NCI-H748 (cell line): ENCODE results near the gene TMEM163.
"Not testable (repeated sequence)": the region's sequence is repeated elsewhere in the genome, so short reads cannot be mapped to it uniquely, and the experiment has no call there.

ENCODE experiments used
- DNase-seq: peaks from one replicate; lab custom pipeline; 2025; ENCODE audit not compliant: unreplicated experiment; lab: John Stamatoyannopoulos, UW

Gene TMEM163

DNA sequence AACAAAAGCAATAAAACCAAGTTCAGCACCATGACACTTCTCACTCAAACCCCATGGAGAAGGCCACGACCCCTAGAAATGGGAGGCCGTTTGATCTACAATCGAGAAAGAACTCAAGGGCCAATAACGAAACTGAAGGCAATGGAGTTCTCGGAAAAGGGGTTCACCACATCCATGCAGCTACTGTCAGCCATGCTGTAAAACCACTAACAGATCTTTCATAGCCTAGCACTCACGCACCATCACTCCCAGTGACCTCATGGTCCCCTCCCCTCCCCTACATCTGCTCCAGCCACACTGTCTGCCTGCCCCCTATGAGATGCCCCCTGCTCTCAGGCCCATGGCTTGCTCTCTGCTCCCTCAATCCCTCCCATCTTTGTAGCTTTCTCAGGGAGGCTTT, 135.3 kb downstream of the TMEM163 start:
- no peak for DNase-seq

DNA sequence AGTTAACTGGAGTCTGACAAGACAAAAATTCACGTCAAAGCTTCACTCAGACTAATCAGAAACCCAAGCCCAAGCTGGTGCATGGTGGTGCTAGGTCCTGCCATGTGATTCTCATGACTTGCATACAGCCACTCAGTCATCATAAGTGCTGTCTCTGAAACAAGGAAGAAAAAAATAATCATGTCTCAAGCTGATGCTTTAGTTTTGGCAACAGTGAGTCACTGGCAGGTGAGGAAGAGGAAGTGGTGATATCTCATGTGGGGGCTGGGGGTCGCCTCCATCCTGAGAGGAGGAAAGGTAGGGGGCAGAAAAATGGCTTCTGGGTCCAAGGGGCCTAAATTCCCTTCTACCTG, 136.3 kb downstream of the TMEM163 start:
- DNase-seq = no peak

DNA sequence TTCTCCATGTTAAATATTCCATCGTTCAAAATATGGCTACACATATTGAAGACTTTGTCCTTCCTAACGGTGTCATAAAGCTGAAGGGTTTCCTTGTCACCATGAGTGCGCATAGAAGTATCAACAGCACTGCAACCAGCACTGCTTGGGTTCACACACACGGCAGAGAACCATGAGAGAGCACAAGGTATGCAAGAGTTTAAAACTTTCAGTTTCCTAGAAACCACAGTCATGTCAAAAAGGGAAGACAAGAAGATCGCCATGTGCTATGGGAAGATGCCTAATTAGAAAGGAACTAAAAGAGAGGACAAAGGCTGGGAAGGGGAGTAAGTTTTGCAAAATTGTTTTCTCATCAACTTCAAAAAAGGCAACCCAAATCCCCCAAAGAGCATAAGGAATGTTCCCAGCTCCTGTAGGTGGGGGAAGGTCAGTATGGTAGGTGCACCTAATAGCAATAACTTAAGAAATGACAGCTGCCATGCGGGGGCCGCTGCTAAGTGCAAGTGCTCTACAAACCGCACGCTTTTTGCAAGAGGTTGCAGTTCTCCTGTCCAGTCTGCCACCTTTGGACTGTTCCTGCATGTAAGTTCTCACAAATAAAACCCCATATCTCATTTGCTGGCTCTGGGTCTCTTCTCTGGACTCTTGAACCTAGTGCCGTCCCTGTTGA, 136.8 kb downstream of the TMEM163 start:
- no peak for DNase-seq

DNA sequence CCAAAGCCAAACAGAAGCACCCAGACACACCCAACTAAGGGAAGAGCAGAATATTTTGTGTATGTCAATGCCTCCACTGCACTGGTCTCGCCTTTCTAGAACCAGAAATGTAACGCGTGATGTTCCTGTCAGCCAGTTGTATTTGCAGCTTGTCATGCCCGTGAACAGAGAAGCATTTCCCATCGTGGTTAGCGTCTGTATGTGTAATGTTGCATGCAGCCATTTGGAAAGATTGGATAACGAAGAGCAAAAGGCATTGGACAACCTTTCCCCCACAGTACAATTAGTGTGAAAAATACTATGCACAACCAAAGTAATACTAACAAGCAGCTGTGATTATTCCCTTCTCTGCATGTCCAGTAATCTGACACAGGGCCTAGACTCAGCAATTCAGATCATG, 140.5 kb downstream of the TMEM163 start:
- DNase-seq = no peak

DNA sequence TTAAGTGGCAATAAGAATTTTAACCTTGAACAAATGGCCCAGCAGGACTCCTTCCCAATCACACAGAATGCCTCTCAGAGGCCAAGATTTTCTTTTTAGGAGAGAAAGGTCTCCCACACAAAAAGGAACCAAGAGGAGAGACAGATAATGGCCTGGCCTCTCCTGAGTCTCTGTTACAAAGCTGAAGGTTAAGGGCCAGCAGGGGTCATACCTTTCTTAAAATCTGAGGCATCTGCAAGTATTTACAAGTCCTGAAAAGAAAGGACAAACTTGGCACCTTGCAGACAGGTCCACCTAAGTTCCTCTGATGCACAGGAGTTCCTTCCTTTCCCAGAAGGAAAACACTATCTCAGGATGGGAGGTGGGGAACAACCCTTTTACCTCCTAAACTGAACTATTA, 142.3 kb downstream of the TMEM163 start:
- DNase-seq = no peak

DNA sequence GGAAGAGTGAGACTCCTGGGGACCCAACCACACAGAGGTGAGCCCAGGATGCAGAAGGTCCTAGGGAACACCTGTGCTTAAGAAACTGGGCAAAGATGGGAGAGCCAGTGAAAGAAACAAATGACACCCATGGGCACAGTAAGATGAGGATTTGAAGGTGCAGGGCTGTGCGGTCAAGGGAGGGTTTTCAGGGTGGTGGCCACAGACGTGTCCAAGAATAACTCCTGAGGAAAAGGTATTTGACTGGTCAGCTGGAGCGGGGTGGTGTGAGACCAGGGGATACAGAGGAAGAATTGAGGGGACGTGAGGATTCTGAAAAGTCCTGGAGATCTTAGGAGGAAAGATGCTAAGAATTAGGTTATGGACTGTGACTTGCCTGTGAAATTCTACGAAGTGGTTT, 142.9 kb downstream of the TMEM163 start:
- no peak for DNase-seq

DNA sequence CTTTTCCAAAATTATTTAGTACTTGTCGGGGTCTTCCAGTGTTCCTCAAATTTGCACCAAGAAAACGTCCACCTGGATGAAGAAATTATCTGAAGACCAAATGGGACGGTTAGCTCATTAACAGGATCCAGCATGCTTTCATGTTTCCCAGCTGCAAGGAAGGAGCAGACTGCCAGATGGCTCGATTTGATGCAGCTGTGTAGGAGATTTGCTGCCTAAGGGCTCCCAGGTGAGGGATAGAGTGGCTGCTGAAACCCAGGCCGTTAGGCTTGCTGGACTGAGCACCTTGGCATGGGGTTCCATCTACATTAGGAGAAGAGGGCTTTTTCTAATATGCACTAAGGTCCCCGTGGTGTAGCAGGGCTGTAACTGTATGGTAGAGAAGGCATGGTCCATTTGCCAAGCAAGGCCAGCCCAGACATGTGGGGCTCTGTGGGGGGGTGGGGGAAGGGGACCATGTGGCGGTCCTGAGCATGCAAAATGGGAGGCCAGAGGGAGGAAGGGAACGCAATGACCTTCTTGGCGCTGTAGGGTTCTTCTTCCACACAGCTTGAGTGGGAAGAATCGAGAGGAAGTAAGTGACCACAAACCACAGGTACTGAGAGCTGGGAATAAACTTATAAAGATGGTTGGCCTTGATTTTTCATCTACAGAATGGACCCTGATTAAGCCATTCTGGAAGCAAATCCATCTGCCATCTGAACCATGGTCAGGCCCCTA, 144.0 kb downstream of the TMEM163 start:
- DNase-seq = no peak

DNA sequence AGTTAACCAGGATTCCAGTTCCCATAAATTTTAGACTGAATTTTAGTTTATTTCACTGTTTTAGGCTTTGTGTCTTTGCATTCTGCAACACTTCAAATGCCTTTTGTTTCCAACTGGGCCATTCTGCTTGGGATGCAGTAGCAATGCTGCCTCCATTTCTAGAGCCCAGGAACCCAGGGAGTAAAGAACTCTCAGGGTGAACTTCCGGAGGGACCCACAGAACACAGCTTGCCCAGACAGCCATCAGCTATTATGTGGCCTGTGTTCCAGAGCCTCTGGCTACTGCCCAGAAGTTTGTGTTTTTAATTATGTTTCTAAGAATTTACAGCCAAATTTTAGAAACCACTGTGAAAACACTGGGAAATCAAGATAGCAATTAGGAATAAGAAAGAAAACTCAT, 145.1 kb downstream of the TMEM163 start:
- DNase-seq = no peak

DNA sequence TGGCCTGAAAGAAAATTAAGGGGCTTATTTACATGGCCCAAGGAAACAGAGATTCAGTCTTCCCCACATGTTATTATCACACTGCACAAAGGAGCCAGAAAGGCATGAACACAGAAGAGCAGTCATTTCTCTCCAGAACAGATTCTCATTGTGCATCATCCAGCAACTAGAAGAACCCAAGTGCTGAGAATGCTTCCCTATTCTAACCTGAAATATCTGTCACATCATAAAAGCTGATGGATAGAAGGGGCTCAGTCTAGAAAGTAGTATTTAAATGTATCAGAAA, 145.8 kb downstream of the TMEM163 start:
- DNase-seq = no peak

DNA sequence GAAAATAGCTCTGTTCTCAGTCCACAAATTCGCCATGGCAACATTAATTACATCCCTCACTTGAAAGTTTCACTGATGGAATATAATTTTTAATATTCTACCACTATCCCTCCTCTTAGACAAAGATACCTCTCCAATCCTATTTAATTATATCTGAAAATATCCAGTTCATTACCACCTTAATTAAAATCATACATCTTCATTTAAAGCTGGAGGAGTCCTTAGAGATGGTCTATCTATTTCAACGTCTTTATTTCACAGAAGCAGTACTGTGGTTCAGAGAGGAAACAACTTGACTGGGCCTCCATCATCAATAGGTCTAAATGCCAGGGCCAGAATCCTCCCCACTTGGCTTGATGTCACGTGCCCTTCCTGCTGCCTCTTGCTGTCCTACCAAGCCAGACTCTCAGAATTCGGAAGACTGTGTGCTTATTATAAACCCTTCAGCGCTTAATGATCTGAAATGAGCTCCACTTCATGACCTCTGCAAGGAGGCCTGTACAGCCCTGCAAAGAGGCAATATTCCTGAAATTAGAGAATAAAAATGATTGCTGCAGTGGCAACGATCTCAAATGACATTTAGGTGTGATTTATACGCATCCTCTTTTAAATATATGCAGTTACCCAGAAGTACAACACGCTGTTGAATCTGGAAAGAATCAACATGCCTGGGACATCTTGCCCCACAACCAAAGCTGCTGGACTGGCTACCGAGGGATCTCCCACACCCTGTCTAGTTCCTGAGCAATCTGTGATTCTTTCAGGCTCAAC, 146.3 kb downstream of the TMEM163 start:
- no peak for DNase-seq

DNA sequence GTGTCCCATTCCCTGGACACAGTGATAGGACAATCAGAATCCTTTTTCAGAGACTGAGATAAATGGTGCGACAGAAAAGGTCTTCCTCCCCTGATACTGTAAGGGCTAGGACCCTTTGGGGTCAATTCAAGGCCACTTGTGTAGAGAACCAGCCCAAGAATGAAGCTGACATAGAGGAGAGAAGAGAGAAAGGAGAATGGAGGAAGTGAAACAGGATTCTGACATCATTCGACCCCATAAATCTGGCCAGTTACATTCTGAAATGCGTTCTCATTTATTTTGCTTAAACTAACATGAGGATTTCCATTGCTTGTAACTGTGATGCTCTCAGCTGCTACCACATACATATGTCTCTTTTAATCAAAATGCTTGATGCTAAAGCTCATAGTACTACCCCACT, 148.1 kb downstream of the TMEM163 start:
- no peak for DNase-seq

DNA sequence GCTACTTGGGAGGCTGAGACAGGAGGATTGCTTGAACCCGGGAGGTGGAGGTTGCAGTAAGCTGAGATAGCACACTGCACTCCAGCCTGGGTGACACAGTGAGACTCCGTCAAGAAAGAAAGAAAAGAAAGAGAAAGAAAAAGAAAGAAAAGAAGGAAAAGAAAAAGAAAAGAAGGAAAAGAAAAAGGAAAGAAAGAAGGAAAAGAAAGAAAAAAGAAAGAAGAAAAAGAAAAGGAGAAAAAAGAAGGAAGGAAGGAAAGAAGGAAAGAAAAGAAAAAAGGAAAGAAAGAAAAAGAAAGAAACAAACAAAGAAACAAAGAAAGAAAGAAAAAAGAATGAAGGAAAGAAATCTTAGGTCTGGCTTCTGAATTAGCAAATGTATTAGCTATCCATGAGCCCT, 150.4 kb downstream of the TMEM163 start:
- no peak for DNase-seq

DNA sequence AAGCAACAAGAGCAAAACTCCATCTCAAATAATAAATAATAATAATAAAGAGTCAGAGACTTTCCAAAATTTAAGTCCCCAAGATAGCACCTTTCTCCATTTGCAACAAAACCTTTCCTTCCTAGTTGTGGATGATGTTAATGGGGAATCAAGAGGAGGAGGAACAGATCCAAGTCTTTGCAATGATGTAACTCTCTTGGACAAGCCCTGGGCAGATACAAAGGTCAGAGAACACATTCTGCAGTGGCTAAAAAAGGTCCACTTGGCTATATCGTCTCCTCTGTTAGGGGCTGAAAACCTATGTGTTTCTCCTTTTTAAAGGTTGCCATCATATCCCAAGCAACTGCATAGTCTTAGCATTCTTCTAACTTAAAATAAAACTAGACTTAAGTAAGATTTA, 151.1 kb downstream of the TMEM163 start:
- no peak for DNase-seq

DNA sequence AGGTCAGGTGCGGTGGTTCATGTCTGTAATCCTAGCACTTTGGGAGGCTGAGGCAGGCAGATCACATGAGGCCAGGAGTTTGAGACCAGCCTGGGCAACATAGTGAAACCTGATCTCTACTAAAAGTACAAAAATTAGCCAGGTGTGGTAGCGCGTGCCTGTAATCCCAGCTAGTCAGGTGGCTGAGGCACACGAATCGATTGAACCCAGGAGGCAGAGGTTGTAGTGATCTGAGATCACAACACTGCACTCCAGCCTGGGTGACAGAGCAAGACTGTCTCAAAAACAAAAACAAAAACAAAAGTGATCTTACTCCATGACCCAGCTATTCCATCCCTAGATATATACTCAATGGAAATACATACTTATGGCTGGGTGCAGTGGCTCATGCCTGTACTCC, 153.8 kb downstream of the TMEM163 start:
- DNase-seq = not testable (repeated sequence)

DNA sequence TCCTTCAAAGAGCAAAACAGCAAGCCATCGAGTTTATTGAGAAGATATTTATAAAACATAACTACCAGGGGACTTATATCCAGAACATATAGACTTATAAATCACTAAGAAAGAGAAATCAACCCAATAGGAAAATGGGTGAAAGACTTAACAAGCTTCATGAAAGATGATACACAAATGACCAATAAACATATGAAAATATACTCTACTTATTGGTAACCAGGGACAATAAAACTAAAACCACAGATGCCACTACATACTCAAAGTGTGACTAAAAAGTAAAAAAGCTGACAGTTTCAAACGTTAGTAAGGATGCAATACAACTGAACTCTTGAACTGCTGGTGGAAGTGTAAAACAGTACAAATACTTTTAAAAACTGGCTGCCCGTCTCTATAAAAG, 154.3 kb downstream of the TMEM163 start:
- DNase-seq = no peak

DNA sequence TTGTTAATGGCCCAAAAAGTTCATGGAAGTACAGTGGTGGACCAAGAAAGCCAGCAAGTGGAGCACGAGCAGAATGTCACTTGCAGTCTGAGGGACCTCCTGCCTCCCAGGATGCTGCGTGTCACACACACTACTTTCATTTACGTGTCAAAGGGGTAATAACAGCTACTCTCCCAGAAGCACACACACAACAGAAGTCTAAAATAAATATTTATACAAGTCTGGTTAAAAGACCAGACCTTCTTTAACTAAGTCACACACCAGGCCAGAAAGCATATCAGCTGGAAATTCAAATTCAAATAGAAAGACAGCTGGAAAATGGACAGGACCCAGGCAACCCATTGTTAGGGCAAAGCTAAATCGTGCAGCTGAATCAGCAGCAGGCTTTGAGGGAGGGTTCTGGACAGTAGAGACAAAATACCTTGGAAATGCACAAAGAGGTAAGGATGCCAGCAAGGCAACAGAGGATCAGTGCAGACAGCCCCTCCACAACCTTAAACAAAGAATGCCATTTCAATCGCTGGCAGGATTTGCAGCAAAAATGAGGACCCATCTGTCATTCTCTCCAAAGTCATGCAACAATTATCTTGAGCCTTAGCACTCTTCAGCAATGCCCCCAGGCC, 160.5 kb downstream of the TMEM163 start:
- DNase-seq = peak; percentile 94

DNA sequence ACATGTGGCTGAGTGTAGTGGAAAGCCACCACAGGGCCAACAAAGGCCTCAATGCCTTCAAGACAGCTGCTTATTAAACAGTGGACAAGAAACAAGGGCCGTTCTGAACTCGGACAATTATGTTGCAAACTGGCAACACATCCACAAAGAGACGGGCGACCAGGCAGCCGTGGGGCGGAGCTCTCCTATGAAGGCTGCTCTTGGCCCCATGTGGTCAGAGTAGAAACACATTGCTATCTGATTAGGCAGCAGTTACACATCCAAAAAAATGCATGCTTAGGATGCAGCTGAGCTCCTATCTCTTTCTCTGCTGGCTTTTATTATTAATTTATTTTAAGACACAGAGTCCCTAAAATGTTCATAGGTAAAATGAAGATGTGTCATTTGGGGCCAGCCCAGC, 163.4 kb downstream of the TMEM163 start:
- DNase-seq = no peak

DNA sequence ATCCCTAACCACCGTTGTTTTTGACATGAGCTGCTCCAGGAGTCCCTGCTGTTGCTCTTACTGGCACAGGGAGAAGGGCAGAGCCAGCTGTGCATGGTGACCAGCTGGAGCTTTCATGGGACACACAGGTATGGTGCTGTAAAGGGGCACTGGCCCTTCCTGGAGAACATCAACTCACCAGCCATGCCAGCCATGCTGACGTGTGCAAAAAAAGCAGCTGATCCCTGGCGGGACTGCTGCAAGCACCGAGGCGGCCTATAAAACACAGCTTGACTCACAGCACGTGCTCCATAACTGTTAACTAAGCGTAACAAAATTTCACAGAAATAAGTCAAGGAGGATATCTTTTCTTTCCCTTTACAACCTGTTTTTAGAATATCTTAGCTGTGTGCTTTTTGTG, 165.1 kb downstream of the TMEM163 start:
- DNase-seq = no peak

DNA sequence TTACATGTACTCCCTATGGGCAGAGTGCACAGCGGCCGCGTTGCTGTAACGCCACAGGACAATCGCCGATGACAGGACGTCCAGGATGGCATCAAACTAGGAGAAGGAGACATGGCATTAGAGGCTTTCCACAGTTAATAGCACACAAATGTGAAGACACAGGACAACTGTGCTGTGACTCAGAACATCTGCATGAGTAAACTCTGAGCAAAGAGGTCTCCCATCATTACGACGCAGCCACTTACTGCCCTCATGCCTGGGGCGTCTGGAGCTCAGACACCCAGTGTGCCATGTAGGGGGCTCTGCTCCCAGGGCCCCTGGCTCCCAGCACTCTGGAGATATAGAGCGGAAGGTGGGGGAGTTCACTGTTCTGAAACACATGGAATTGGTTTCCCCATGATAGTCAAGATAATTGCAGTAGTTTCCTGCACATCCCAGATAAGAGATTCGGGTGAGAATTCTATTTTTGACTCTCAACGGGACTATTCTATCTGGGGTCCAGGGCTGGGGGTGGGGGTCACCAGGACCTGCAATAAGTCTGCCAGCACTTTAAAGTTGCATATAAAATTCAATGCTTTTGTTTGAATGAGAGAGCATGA, 168.1 kb downstream of the TMEM163 start:
- DNase-seq = no peak

DNA sequence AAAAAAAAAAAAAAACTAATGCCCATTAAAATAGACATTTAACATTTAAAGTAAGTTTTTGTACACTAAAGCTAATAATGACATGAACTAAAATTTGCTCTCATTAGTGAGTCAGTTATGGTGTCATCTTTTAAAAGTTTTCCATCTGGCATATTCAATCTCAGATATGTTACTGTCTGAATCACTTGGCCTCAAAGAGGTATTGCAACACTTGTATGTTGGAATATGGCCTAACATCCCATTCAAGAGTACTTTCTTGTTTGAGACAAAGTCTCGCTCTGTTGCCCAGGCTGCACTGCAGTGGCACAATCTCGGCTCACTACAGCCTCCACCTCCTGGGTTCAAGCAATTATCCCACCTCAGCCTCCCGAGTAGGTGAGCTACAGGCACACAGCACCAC, 169.7 kb downstream of the TMEM163 start:
- DNase-seq = no peak

DNA sequence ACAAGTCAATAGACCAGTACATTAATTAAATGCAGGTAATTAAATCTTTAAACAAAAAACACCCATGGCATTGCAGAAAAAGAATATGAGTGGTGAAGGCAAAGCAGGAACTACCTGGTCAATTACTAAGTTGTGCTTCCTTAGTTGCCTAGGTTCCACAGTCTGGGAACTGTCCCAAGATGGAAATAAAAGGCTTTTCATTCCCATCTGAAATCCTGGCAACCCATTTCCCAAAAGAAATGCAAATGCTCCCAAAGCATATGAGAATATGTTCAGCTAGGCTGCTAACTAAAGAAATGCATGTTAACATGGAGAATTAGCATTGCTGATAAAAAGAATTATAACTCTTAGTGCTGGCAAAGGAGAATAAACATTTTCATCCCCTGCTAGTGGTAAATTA, 177.8 kb downstream of the TMEM163 start:
- no peak for DNase-seq

DNA sequence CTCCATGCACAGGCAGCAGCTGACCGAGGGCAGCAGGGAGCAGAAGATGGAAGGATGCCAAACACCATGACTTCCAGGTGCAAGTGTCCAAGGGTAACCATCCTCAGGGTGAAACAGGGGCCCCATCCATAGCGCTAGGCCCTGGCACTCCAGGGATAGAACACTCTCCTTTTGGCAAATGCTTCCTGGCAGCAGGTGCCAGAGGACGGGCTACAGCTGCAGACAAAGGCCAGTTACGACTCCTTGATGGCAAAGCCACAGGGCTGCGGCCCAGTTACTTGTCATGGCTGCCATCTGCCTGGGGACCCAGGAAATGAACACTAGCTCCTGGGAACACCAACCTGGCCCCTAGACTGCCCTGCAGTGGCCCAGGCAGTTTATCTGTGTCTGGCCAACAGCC, 178.8 kb downstream of the TMEM163 start:
- DNase-seq = no peak
